ENCODE measurements around the gene NCBP1. TPM values are rescaled to one million over a fixed set of nuclear protein-coding genes. Genes with fewer than 3 reads are reported as not detected.

NCBP1 gene
- total RNA-seq, 2 experiments from 2014 or later = 37.6 to 41.7 TPM

DNA sequence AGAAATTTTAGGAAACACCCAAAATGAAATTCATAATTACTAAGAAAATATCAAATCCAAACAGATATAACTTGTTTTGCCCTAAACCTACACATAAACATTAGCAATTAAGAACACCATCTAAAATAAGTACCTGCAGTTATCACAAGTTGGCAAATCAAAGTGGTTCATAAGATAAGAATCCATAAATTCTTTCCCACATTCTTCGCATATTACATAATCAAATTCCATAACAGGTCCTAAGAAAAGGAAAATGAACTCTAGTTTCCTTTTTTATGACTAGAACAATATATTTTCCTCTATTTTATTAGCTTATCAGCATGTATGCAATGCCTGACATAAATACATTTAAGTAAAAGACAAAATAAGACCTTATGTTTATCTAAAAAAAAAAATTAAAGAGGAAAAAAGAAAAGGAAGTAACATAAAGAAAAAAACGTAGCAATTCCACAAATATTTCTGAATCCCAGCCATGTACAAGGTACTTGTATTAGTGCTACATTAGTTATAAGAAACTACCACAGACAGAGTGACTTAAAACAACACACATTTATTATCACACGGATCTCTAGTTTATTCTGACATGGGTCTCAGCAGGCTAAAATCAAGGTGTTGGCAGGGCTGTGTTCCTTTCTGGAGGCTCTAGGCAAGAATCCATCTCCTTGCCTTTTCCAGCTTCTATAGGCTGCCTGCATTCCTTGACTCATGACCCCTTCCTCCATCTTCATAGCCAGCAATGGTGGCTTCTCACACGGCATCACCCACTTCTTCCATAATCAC is 56.0 kb downstream of the NCBP1 start:
- DNase-seq (no peak), ATAC-seq (no peak)
- CTCF ChIA-PET = interaction anchor here (0.7 kb wide), 1 partner anchor 43 kb away, joined by 4 read pairs; no protein-coding TSS in a partner anchor
- Mint-ChIP-seq H3K4me1 (ENCODE audit: low read depth) (peaks cover 20% of the 10 kb centered on the region), H3K36me3 (ENCODE audit: low read depth) (peaks cover 33% of the 10 kb centered on the region), H3K27ac (no peak overlapping the region), H3K27me3 (no peaks in the 10 kb centered on the region), H3K9me3 (no peaks in the 10 kb centered on the region), H3K4me3 (no peak overlapping the region)
- intact Hi-C loops (cut with micrococcal nuclease) = no loop called here
- POLR2A ChIA-PET = interaction anchor here (0.6 to 1.1 kb wide), 5 partner anchors 13 to 1414 kb away, joined by 3 to 5 read pairs (median 3); no protein-coding TSS in a partner anchor
- TF ChIP-seq, protein P1, sequence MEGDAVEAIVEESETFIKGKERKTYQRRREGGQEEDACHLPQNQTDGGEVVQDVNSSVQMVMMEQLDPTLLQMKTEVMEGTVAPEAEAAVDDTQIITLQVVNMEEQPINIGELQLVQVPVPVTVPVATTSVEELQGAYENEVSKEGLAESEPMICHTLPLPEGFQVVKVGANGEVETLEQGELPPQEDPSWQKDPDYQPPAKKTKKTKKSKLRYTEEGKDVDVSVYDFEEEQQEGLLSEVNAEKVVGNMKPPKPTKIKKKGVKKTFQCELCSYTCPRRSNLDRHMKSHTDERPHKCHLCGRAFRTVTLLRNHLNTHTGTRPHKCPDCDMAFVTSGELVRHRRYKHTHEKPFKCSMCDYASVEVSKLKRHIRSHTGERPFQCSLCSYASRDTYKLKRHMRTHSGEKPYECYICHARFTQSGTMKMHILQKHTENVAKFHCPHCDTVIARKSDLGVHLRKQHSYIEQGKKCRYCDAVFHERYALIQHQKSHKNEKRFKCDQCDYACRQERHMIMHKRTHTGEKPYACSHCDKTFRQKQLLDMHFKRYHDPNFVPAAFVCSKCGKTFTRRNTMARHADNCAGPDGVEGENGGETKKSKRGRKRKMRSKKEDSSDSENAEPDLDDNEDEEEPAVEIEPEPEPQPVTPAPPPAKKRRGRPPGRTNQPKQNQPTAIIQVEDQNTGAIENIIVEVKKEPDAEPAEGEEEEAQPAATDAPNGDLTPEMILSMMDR (IDR thresholded peaks at IDR 0.05) = no peak

DNA sequence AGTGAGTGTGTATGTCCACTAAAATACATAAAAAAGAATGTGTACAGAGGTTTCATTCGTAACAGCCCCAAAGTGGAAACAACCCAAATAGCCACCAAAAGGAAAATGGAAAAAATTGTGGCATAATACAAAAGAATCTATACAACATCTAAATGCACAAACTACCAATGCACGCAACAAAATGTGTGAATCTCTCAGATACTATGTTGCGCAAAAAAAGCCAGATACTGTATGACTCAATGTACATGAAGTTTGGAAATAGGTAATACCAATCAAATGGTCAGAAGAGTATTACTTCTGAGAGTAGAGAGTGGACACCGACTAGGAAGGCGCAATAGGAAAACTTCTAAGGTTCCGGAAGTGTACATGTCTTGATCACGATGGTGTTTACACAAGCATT is 61.1 kb downstream of the NCBP1 start:
- Mint-ChIP-seq H3K9me3 (no peaks in the 10 kb centered on the region), H3K4me3 (peak overlapping the region; percentile 37), H3K4me1 (ENCODE audit: low read depth) (peaks cover 46% of the 10 kb centered on the region), H3K27ac (no peak overlapping the region), H3K36me3 (ENCODE audit: low read depth) (peaks cover 26% of the 10 kb centered on the region), H3K27me3 (no peaks in the 10 kb centered on the region)
- CTCF ChIA-PET = no interaction called here
- ATAC-seq (no peak), DNase-seq (no peak)
- POLR2A ChIA-PET = no interaction called here
- intact Hi-C loops (cut with micrococcal nuclease) = no loop called here
- TF ChIP-seq, protein P1 (IDR thresholded peaks at IDR 0.05) = no peak

DNA sequence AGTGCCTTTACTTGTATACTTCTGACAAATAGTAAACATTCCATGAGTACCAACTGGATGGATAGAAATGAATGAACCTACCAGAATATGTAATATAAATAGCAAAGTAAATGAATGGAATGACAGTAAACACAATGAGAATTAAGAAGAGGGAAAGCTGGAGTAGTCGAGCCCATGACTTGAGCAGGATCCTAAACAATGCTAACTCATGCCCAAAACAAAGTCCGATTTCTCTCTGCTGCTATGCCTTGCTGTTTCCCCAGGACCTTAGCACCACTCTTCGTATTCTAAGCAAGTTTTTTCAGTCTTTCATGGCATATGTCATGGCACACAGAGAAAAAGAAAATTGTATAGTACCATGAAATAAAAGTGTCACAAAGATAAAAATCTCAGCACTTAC is 61.8 kb downstream of the NCBP1 start:
- Mint-ChIP-seq H3K4me1 (ENCODE audit: low read depth) (peaks cover 46% of the 10 kb centered on the region), H3K4me3 (peak overlapping the region; percentile 92)

DNA sequence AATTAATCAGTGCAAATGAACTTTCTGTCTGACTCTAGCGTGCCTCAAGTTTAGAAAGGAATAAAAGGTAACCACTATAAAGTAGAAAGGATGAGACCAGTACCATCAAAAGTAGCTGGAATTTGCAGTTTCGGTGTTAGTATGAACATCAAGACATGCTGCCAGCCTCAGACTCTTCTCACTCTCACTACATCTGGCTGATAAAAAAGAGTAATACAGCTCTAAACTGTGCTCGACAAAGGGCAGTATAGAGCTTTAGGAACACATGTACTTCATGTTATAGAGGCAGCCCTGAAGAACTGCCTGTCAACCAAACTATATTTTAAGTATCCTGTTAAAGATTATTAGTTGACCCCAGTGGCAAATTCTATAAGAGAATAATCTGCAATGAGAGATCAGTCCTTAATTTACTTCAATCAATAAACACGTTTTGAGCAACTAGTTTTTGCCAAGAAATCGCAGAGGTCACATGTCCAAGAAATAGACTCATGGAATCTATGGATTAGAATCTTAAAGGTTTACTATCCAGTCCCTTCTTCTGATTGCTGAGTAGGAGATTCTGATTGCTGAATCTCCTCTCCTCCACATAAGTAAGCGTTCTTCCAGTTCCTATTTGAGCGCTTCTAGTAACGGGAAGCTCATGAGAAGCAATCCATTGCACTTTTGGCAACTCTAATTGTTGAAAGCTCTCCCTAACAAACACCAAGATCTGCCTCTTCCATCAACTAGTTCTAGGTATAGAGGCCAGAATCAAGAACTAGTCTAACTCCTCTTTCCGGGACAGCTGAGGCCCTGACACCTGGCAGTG is 62.6 kb downstream of the NCBP1 start:
- intact Hi-C loops (cut with micrococcal nuclease) = no loop called here
- TF ChIP-seq, protein P1 (IDR thresholded peaks at IDR 0.05) = no peak
- peak overlapping the region; percentile 85 for H3K27ac Mint-ChIP-seq
- ChIA-PET CTCF (interaction anchor here (1.0 to 1.7 kb wide), 4 partner anchors 8 to 194 kb away, joined by 3 to 7 read pairs (median 3); no protein-coding TSS in a partner anchor), POLR2A (interaction anchor here (0.6 to 3.1 kb wide), 8 partner anchors 8 to 288 kb away, joined by 3 to 15 read pairs (median 4); partner anchors contain the start of genes NCBP1, TRMO and TSTD2)
- DNase-seq = no peak
- H3K9me3 Mint-ChIP-seq = no peaks in the 10 kb centered on the region
- H3K27me3 Mint-ChIP-seq = peaks cover 1% of the 10 kb centered on the region
- ATAC-seq = no peak
- H3K36me3 Mint-ChIP-seq (ENCODE audit: low read depth) = peaks cover 17% of the 10 kb centered on the region
- peak overlapping the region; percentile 92 for H3K4me3 Mint-ChIP-seq
- peaks cover 46% of the 10 kb centered on the region for H3K4me1 Mint-ChIP-seq (ENCODE audit: low read depth)

More for the DNA sequence above, 61.8 kb downstream of the NCBP1 start:
- peaks cover 21% of the 10 kb centered on the region for H3K36me3 Mint-ChIP-seq (ENCODE audit: low read depth)
- TF ChIP-seq, protein P1 (IDR thresholded peaks at IDR 0.05) = no peak
- H3K27me3 Mint-ChIP-seq = no peaks in the 10 kb centered on the region
- ChIA-PET POLR2A (interaction anchor here (1.0 to 3.1 kb wide), 4 partner anchors 8 to 288 kb away, joined by 3 to 15 read pairs (median 9); partner anchors contain the start of genes NCBP1 and TSTD2), CTCF (interaction anchor here (1.4 kb wide), 1 partner anchor 8 kb away, joined by 3 read pairs; no protein-coding TSS in a partner anchor)
- DNase-seq (no peak), ATAC-seq (no peak)
- H3K9me3 Mint-ChIP-seq = no peaks in the 10 kb centered on the region
- H3K27ac Mint-ChIP-seq = no peak overlapping the region
- intact Hi-C loops (cut with micrococcal nuclease) = no loop called here
